SK-MEL-5 (cell line): Measurements from ENCODE around the gene RBP3. TPM values are rescaled to one million over a fixed set of nuclear protein-coding genes. Genes with fewer than 3 reads are reported as not detected.

Source experiments
- DNase-seq: peaks from one replicate; pipeline ENCODE4 v3.0.0-alpha.2; 2016; ENCODE audit warnings: low read depth, low spot score
- in situ Hi-C: cut with HindIII; loops from 2 replicates; pipeline ENCODE4 v1.10.0; 2016; ENCODE audit warnings: low sequenced_read_pairs, high pct_unique_total_duplicates, low pct_unique_long_range_greater_than_20kb
- total RNA-seq: library from RNA; depleted of rRNA; stranded (reverse); fragments of >200 nt; shearing (Covaris generic); gene quantifications from 2 replicates; pipeline ENCODE4 v1.2.3, GENCODE V29; 2014

Gene RBP3
- total RNA-seq, 1 experiment from 2014 or later, result not detected

GRCh38 chr10:47314416-47314970 is 33.7 kb upstream of the RBP3 start:
- DNase-seq, result no peak
- in situ Hi-C loops, result no loop called here

GRCh38 chr10:47315421-47315820 is 32.7 kb upstream of the RBP3 start:
- no peak for DNase-seq
- in situ Hi-C loops, result no loop called here

- no peak for DNase-seq
- in situ Hi-C loops, result no loop called here
These were observed 32.0 kb upstream of the RBP3 start for GRCh38 chr10:47316131-47316530.

GRCh38 chr10:47317251-47317650 is 30.9 kb upstream of the RBP3 start:
- in situ Hi-C loops, result no loop called here
- DNase-seq, result no peak

- in situ Hi-C loops, result no loop called here
- DNase-seq, result peak; percentile 56
These were observed 29.5 kb upstream of the RBP3 start for GRCh38 chr10:47318706-47319105.

- DNase-seq, result no peak
- in situ Hi-C loops, result no loop called here
These were observed 28.4 kb upstream of the RBP3 start for GRCh38 chr10:47319784-47320183.

GRCh38 chr10:47320812-47321211 is 27.4 kb upstream of the RBP3 start:
- in situ Hi-C loops, result no loop called here
- DNase-seq, result no peak

- in situ Hi-C loops, result no loop called here
- DNase-seq, result no peak
These were observed 26.5 kb upstream of the RBP3 start for GRCh38 chr10:47321521-47322195.

- in situ Hi-C loops, result no loop called here
- DNase-seq, result no peak
These were observed 25.7 kb upstream of the RBP3 start, which contains the start of gene GDF2 for GRCh38 chr10:47322300-47323061. Gene GDF2, plus strand, starts transcription at chr10:47322454. Its CDS starts 215 bp downstream, at chr10:47322669.

GRCh38 chr10:47323087-47323486 is 25.1 kb upstream of the RBP3 start:
- in situ Hi-C loops, result no loop called here
- no peak for DNase-seq

GRCh38 chr10:47323636-47324296 is 24.4 kb upstream of the RBP3 start:
- DNase-seq, result no peak
- in situ Hi-C loops, result no loop called here

GRCh38 chr10:47325303-47326291 is 22.6 kb upstream of the RBP3 start:
- in situ Hi-C loops, result no loop called here
- DNase-seq, result no peak

- in situ Hi-C loops, result no loop called here
- DNase-seq, result no peak
These were observed 21.7 kb upstream of the RBP3 start for GRCh38 chr10:47326306-47326926.

GRCh38 chr10:47326927-47327330 is 21.2 kb upstream of the RBP3 start:
- no peak for DNase-seq
- in situ Hi-C loops, result no loop called here

GRCh38 chr10:47329855-47330254 is 18.3 kb upstream of the RBP3 start:
- DNase-seq, result no peak
- in situ Hi-C loops, result no loop called here

- DNase-seq, result no peak
- in situ Hi-C loops, result no loop called here
These were observed 17.8 kb upstream of the RBP3 start for GRCh38 chr10:47330366-47330765.

GRCh38 chr10:47330804-47331203 is 17.4 kb upstream of the RBP3 start:
- in situ Hi-C loops, result no loop called here

More at GRCh38 chr10:47330804-47331203, 17.4 kb upstream of the RBP3 start:
- DNase-seq, result no peak
